ENCODE measurements around the gene GNG13.

Gene GNG13

GRCh38 chr16:793414-793813 is 7.1 kb downstream of the GNG13 start:
- DNase-seq (ENCODE audit: low read depth), result no peak

- no peak for DNase-seq (ENCODE audit: low read depth)
Measured at GRCh38 chr16:792221-792995, 8.1 kb downstream of the GNG13 start.

- DNase-seq (ENCODE audit: low read depth), result no peak
Measured at GRCh38 chr16:791131-791530, 9.4 kb downstream of the GNG13 start.

- no peak for DNase-seq (ENCODE audit: low read depth)
Measured at GRCh38 chr16:790086-790485, 10.4 kb downstream of the GNG13 start.

- no peak for DNase-seq (ENCODE audit: low read depth)
Measured at GRCh38 chr16:789191-789850, 11.2 kb downstream of the GNG13 start.

GRCh38 chr16:788399-789126 is 12.0 kb downstream of the GNG13 start, which contains the start of gene CHTF18:
TSS of gene CHTF18 (plus strand) at chr16:788620. CDS start at chr16:788685, 65 bp downstream.
- DNase-seq (ENCODE audit: low read depth), result peak; percentile 66

GRCh38 chr16:787978-788398 is 12.5 kb downstream of the GNG13 start, which contains the start of gene RPUSD1:
TSS of gene RPUSD1 (minus strand) at chr16:788381. CDS start at chr16:787737, 644 bp downstream.
- DNase-seq (ENCODE audit: low read depth), result no peak

- DNase-seq (ENCODE audit: low read depth), result no peak
Measured at GRCh38 chr16:787321-787966, 13.1 kb downstream of the GNG13 start.

GRCh38 chr16:785563-786535 is 14.7 kb downstream of the GNG13 start:
- peak; percentile 35 for DNase-seq (ENCODE audit: low read depth)

- no peak for DNase-seq (ENCODE audit: low read depth)
Measured at GRCh38 chr16:784431-784830, 16.1 kb downstream of the GNG13 start.

- no peak for DNase-seq (ENCODE audit: low read depth)
Measured at GRCh38 chr16:783404-784161, 17.0 kb downstream of the GNG13 start.

GRCh38 chr16:782766-783403 is 17.6 kb downstream of the GNG13 start:
- DNase-seq (ENCODE audit: low read depth), result no peak

- no peak for DNase-seq (ENCODE audit: low read depth)
Measured at GRCh38 chr16:782258-782657, 18.3 kb downstream of the GNG13 start.

GRCh38 chr16:781346-782010 is 19.1 kb downstream of the GNG13 start:
- no peak for DNase-seq (ENCODE audit: low read depth)

- no peak for DNase-seq (ENCODE audit: low read depth)
Measured at GRCh38 chr16:780296-780695, 20.2 kb downstream of the GNG13 start.

GRCh38 chr16:779561-779960 is 21.0 kb downstream of the GNG13 start:
- DNase-seq (ENCODE audit: low read depth), result no peak

GRCh38 chr16:778909-779527 is 21.5 kb downstream of the GNG13 start:
- DNase-seq (ENCODE audit: low read depth), result no peak

- no peak for DNase-seq (ENCODE audit: low read depth)
Measured at GRCh38 chr16:778447-778846, 22.1 kb downstream of the GNG13 start.

GRCh38 chr16:777826-778225 is 22.7 kb downstream of the GNG13 start:
- no peak for DNase-seq (ENCODE audit: low read depth)

All from CMK (cell line).